Measurements from ENCODE around the gene PLEKHG2. TPM values are rescaled to one million over a fixed set of nuclear protein-coding genes. Genes with fewer than 3 reads are reported as not detected.

PLEKHG2 gene
- total RNA-seq, 1 experiment from 2014 or later, result 62.3 TPM

DNA sequence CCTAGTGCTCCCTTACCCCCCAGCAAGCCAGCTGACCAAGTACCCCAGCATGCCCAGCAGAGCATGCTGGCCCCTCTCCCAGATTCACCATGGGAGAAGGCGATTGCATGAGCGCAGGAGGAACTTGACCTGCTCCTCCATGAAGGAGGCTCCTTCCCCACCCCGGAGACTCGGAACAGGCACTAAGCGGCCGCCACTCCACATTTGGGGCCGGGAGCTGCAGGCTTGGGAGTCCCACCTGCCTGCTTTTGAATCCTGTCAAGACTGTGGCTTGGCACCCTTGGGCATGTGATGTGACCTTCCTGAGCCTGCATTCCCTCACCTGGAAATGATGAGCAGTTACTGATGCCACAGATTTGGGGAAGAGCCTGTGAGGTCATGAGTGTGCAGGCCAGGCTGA is 55.5 kb downstream of the PLEKHG2 start:
- TF ChIP-seq NFE2L1 (CRISPR knock-in tag; IDR thresholded peaks at IDR 0.05), result no peak
- no peak for TF ChIP-seq NFYB (CRISPR knock-in tag; conservative IDR thresholded peaks at IDR 0.05; ENCODE audit: low read depth)
- Mint-ChIP-seq H3K4me3 (no peak overlapping the region), H3K27ac (no peak overlapping the region), H3K36me3 (peaks cover 75% of the 10 kb centered on the region), H3K4me1 (no peaks in the 10 kb centered on the region), H3K9me3 (no peaks in the 10 kb centered on the region), H3K27me3 (ENCODE audit: low read depth) (no peaks in the 10 kb centered on the region)
- POLR2A ChIA-PET, result no interaction called here
- CTCF ChIA-PET, result no interaction called here
- ATAC-seq, result no peak
- no peak for DNase-seq (ENCODE audit: low spot score)

DNA sequence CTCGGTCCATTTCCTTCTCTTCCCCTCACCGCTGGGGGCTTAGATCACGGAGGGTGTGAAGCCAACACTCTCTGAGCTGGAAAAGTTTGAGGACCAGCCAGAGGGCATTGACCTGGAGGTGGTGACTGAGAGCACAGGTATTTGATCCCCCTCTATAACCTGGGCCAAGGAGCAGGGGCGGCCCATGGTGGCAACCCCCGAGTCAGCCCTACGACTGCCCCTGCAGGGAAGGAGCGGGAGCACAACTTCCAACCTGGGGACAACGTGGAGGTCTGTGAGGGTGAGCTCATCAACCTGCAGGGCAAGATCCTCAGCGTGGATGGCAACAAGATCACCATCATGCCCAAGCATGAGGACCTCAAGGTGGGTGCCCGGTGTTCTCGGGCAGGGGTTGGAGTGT is 56.6 kb downstream of the PLEKHG2 start:
- peak; percentile 62 for ATAC-seq
- TF ChIP-seq ZNF396 (CRISPR knock-in tag; IDR thresholded peaks at IDR 0.05; ENCODE audit: borderline replicate concordance), result no peak
- TF ChIP-seq FOXP1 (CRISPR knock-in tag; IDR thresholded peaks at IDR 0.05; ENCODE audit: borderline replicate concordance), result 0 out of 2 replicates have a peak, but pooled peaks have one; percentile 17
- H3K27ac Mint-ChIP-seq, result no peak overlapping the region
- no peak for DNase-seq (ENCODE audit: low spot score)
- no peaks in the 10 kb centered on the region for H3K27me3 Mint-ChIP-seq (ENCODE audit: low read depth)
- H3K9me3 Mint-ChIP-seq, result no peaks in the 10 kb centered on the region
- POLR2A ChIA-PET, result interaction anchor here (1.3 kb wide), 1 partner anchor 33 kb away, joined by 4 read pairs; the partner anchor contains the start of gene RPS16
- H3K4me1 Mint-ChIP-seq, result no peaks in the 10 kb centered on the region
- no peak overlapping the region for H3K4me3 Mint-ChIP-seq
- peaks cover 71% of the 10 kb centered on the region for H3K36me3 Mint-ChIP-seq
- CTCF ChIA-PET, result interaction anchor here (0.9 to 1.3 kb wide), 3 partner anchors 13 to 63 kb away, joined by 3 to 6 read pairs (median 3); partner anchors contain the start of gene EID2B

DNA sequence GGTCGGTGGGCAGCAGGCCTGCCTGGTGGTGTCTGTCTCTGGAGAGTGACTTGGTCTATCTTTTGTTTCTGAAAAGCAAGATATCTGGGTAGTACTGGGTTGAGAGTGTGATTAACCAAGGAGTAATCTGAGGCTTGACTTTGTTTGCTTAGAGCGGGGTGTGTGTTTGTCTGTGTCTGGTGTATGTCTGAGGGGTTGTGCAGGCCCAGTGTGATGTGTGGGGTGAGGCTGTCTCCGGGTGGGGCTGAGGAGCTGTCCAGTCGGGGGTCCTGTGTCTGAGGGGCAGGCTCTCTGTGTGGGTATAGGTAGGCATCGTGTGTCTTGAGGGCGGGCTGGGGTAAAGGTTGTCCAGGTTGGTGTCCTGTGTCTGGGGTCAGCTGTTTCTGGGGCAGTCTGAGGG is 57.1 kb downstream of the PLEKHG2 start:
- Mint-ChIP-seq H3K27me3 (ENCODE audit: low read depth) (no peaks in the 10 kb centered on the region), H3K9me3 (no peaks in the 10 kb centered on the region), H3K27ac (no peak overlapping the region; the same call in 1 of the 2 replicates), H3K36me3 (peaks cover 74% of the 10 kb centered on the region), H3K4me1 (peaks cover 1% of the 10 kb centered on the region; the same call in 1 of the 2 replicates), H3K4me3 (no peak overlapping the region)
- ChIA-PET CTCF (interaction anchor here (0.9 to 1.3 kb wide), 3 partner anchors 12 to 63 kb away, joined by 3 to 6 read pairs (median 3); partner anchors contain the start of gene EID2B), POLR2A (interaction anchor here (1.3 kb wide), 1 partner anchor 33 kb away, joined by 4 read pairs; the partner anchor contains the start of gene RPS16)
- ATAC-seq (no peak), DNase-seq (ENCODE audit: low spot score) (no peak)
- TF ChIP-seq, protein P1, sequence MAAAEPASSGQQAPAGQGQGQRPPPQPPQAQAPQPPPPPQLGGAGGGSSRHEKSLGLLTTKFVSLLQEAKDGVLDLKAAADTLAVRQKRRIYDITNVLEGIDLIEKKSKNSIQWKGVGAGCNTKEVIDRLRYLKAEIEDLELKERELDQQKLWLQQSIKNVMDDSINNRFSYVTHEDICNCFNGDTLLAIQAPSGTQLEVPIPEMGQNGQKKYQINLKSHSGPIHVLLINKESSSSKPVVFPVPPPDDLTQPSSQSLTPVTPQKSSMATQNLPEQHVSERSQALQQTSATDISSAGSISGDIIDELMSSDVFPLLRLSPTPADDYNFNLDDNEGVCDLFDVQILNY (CRISPR knock-in tag; IDR thresholded peaks at IDR 0.05), result no peak
- TF ChIP-seq NFE2L1 (CRISPR knock-in tag; IDR thresholded peaks at IDR 0.05) (no peak), ZNF263 (CRISPR knock-in tag; IDR thresholded peaks at IDR 0.05; ENCODE audit: low read depth) (no peak), OVOL2 (CRISPR knock-in tag; IDR thresholded peaks at IDR 0.05; ENCODE audit: borderline replicate concordance) (no peak), TP53 (CRISPR knock-in tag; IDR thresholded peaks at IDR 0.05) (no peak)
- TF ChIP-seq, protein P2, sequence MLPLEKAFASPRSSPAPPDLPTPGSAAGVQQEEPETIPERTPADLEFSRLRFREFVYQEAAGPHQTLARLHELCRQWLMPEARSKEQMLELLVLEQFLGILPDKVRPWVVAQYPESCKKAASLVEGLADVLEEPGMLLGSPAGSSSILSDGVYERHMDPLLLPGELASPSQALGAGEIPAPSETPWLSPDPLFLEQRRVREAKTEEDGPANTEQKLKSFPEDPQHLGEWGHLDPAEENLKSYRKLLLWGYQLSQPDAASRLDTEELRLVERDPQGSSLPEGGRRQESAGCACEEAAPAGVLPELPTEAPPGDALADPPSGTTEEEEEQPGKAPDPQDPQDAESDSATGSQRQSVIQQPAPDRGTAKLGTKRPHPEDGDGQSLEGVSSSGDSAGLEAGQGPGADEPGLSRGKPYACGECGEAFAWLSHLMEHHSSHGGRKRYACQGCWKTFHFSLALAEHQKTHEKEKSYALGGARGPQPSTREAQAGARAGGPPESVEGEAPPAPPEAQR (CRISPR knock-in tag; IDR thresholded peaks at IDR 0.05), result no peak
- TF ChIP-seq, protein P3, sequence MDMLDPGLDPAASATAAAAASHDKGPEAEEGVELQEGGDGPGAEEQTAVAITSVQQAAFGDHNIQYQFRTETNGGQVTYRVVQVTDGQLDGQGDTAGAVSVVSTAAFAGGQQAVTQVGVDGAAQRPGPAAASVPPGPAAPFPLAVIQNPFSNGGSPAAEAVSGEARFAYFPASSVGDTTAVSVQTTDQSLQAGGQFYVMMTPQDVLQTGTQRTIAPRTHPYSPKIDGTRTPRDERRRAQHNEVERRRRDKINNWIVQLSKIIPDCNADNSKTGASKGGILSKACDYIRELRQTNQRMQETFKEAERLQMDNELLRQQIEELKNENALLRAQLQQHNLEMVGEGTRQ (CRISPR knock-in tag; IDR thresholded peaks at IDR 0.05), result no peak
- TF ChIP-seq, protein P4, sequence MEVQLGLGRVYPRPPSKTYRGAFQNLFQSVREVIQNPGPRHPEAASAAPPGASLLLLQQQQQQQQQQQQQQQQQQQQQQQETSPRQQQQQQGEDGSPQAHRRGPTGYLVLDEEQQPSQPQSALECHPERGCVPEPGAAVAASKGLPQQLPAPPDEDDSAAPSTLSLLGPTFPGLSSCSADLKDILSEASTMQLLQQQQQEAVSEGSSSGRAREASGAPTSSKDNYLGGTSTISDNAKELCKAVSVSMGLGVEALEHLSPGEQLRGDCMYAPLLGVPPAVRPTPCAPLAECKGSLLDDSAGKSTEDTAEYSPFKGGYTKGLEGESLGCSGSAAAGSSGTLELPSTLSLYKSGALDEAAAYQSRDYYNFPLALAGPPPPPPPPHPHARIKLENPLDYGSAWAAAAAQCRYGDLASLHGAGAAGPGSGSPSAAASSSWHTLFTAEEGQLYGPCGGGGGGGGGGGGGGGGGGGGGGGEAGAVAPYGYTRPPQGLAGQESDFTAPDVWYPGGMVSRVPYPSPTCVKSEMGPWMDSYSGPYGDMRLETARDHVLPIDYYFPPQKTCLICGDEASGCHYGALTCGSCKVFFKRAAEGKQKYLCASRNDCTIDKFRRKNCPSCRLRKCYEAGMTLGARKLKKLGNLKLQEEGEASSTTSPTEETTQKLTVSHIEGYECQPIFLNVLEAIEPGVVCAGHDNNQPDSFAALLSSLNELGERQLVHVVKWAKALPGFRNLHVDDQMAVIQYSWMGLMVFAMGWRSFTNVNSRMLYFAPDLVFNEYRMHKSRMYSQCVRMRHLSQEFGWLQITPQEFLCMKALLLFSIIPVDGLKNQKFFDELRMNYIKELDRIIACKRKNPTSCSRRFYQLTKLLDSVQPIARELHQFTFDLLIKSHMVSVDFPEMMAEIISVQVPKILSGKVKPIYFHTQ (CRISPR knock-in tag; IDR thresholded peaks at IDR 0.05), result no peak
- TF ChIP-seq, protein P5, sequence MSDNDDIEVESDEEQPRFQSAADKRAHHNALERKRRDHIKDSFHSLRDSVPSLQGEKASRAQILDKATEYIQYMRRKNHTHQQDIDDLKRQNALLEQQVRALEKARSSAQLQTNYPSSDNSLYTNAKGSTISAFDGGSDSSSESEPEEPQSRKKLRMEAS (CRISPR knock-in tag; IDR thresholded peaks at IDR 0.05), result no peak
- TF ChIP-seq, protein P6, sequence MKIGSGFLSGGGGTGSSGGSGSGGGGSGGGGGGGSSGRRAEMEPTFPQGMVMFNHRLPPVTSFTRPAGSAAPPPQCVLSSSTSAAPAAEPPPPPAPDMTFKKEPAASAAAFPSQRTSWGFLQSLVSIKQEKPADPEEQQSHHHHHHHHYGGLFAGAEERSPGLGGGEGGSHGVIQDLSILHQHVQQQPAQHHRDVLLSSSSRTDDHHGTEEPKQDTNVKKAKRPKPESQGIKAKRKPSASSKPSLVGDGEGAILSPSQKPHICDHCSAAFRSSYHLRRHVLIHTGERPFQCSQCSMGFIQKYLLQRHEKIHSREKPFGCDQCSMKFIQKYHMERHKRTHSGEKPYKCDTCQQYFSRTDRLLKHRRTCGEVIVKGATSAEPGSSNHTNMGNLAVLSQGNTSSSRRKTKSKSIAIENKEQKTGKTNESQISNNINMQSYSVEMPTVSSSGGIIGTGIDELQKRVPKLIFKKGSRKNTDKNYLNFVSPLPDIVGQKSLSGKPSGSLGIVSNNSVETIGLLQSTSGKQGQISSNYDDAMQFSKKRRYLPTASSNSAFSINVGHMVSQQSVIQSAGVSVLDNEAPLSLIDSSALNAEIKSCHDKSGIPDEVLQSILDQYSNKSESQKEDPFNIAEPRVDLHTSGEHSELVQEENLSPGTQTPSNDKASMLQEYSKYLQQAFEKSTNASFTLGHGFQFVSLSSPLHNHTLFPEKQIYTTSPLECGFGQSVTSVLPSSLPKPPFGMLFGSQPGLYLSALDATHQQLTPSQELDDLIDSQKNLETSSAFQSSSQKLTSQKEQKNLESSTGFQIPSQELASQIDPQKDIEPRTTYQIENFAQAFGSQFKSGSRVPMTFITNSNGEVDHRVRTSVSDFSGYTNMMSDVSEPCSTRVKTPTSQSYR (CRISPR knock-in tag; IDR thresholded peaks at IDR 0.05), result no peak
- TF ChIP-seq, protein P7, sequence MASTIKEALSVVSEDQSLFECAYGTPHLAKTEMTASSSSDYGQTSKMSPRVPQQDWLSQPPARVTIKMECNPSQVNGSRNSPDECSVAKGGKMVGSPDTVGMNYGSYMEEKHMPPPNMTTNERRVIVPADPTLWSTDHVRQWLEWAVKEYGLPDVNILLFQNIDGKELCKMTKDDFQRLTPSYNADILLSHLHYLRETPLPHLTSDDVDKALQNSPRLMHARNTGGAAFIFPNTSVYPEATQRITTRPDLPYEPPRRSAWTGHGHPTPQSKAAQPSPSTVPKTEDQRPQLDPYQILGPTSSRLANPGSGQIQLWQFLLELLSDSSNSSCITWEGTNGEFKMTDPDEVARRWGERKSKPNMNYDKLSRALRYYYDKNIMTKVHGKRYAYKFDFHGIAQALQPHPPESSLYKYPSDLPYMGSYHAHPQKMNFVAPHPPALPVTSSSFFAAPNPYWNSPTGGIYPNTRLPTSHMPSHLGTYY (CRISPR knock-in tag; IDR thresholded peaks at IDR 0.05), result no peak
- TF ChIP-seq, protein P8, sequence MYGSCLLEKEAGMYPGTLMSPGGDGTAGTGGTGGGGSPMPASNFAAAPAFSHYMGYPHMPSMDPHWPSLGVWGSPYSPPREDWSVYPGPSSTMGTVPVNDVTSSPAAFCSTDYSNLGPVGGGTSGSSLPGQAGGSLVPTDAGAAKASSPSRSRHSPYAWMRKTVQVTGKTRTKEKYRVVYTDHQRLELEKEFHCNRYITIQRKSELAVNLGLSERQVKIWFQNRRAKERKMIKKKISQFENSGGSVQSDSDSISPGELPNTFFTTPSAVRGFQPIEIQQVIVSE (CRISPR knock-in tag; IDR thresholded peaks at IDR 0.05; ENCODE audit: borderline replicate concordance), result no peak

Measured in WTC11 (cell line).